CD4-positive, alpha-beta T cell (primary cell): ENCODE data around the gene NRXN2. TPM values are rescaled to one million over a fixed set of nuclear protein-coding genes. Genes with fewer than 3 reads are reported as not detected.

Experiments
- ATAC-seq: fragments of 200-7000 bp; cut with Tn5 transposase; one replicate; pipeline ENCODE4 v1.10.0; 2022; ENCODE audit warnings: mild to moderate bottlenecking; ENCODE audit not compliant: poor library complexity
- CTCF ChIA-PET: fragments of 350-600 bp; sonication (Branson Sonifier 250); formaldehyde crosslinking; loops from one replicate; lab custom pipeline; 2021; ENCODE audit warnings: antibody characterized with exemption, inconsistent platforms; lab: Charles Lee
- POLR2A ChIA-PET: fragments of 350-600 bp; sonication (Branson Sonifier 250); formaldehyde crosslinking; loops from one replicate; lab custom pipeline; 2021; ENCODE audit warnings: antibody characterized with exemption, inconsistent platforms; lab: Charles Lee
- DNase-seq, 14 experiments: peaks; one replicate each; pipeline ENCODE4 v3.0.0-alpha.2; 2013 to 2020; ENCODE audit warnings: mixed read lengths in 2 of 14
- H3K27ac ChIP-seq, 2 donors: one replicate each; pipeline versions ENCODE4 v1.5.1 to v1.7.0; 2013; ENCODE audit warnings: low read length in 2 of 2, low read depth in 1 of 2, mild to moderate bottlenecking in 1 of 2
- H3K27me3 ChIP-seq, 2 experiments: 1 replicate in 1 of 2; 2 replicates in 1 of 2; pipeline versions ENCODE4 v1.6.1 to v1.7.0; 2013; ENCODE audit warnings: low read length in 2 of 2, control low read depth in 1 of 2, mild to moderate bottlenecking in 1 of 2, moderate library complexity in 1 of 2; ENCODE audit not compliant: insufficient read depth in 2 of 2, control insufficient read depth in 1 of 2
- H3K36me3 ChIP-seq: one replicate; pipeline ENCODE4 v1.6.1; 2013; ENCODE audit warnings: low read length, control low read depth; ENCODE audit not compliant: insufficient read depth
- H3K4me1 ChIP-seq: one replicate; pipeline ENCODE4 v1.6.1; 2013; ENCODE audit warnings: low read length, control low read depth; ENCODE audit not compliant: insufficient read depth
- H3K4me3 ChIP-seq: one replicate; pipeline ENCODE4 v1.5.1; 2013; ENCODE audit warnings: mild to moderate bottlenecking, low read length, moderate library complexity
- H3K9me3 ChIP-seq, 2 experiments: 1 replicate in 1 of 2; 2 replicates in 1 of 2; pipeline versions ENCODE4 v1.6.1 to v1.7.0; 2013; ENCODE audit warnings: low read length in 2 of 2, mild to moderate bottlenecking in 2 of 2, control low read depth in 1 of 2, moderate library complexity in 1 of 2; ENCODE audit not compliant: control insufficient read depth in 1 of 2, insufficient read depth in 1 of 2
- H3K27ac Mint-ChIP-seq: one replicate; pipeline ENCODE4 v1.8.0; 2020; ENCODE audit warnings: mixed read lengths
- H3K27me3 Mint-ChIP-seq: one replicate; pipeline ENCODE4 v1.8.0; 2021; ENCODE audit warnings: mixed read lengths
- H3K36me3 Mint-ChIP-seq: one replicate; pipeline ENCODE4 v1.8.0; 2021; ENCODE audit warnings: low read depth, mixed read lengths
- H3K4me1 Mint-ChIP-seq: one replicate; pipeline ENCODE4 v1.8.0; 2021; ENCODE audit warnings: low read depth, mixed read lengths
- H3K4me3 Mint-ChIP-seq: one replicate; pipeline ENCODE4 v1.8.0; 2020; ENCODE audit warnings: mild to moderate bottlenecking, mixed read lengths
- H3K9me3 Mint-ChIP-seq: one replicate; pipeline ENCODE4 v1.8.0; 2020; ENCODE audit warnings: mixed read lengths
- intact Hi-C, 2 experiments: fragments of 100-400 bp; cut with DNase I in 1 of 2; cut with micrococcal nuclease in 1 of 2; formaldehyde crosslinking; loops; one replicate each; pipeline versions ENCODE4 v1.15.1 to v1.9.0; 2023 to 2025; cut with DNase I, micrococcal nuclease
- total RNA-seq, 174 experiments: library from RNA in 2 of 174; stranded (reverse) in 2 of 174; gene quantifications; one replicate each; pipeline ENCODE4 v1.2.3 and lab custom pipeline; 2021 to 2026
- TF ChIP-seq, protein P1 (sequence below): fragments of 200-600 bp; IDR thresholded peaks from one replicate; pipeline ENCODE4 v1.8.0; 2022; ENCODE audit warnings: antibody characterized with exemption, mild to moderate bottlenecking

NRXN2 gene
- total RNA-seq, 2 experiments from 2014 or later = 0.05 to 0.31 TPM

GRCh38 chr11:64600281-64600992, 122.6 kb downstream of the NRXN2 start:
- POLR2A ChIA-PET = no interaction called here
- Histone ChIP-seq H3K27me3 (no peaks in the 10 kb centered on the region), H3K36me3 (no peaks in the 10 kb centered on the region), H3K9me3 (peaks cover 0 to 8% of the 10 kb centered on the region in 2 experiments), H3K27ac (no peak overlapping the region), H3K4me1 (no peaks in the 10 kb centered on the region), H3K4me3 (no peak overlapping the region)
- no peaks in the 10 kb centered on the region for H3K27me3 Mint-ChIP-seq
- no peaks in the 10 kb centered on the region for H3K9me3 Mint-ChIP-seq
- H3K27ac Mint-ChIP-seq = no peak overlapping the region
- no peak overlapping the region for H3K4me3 Mint-ChIP-seq
- TF ChIP-seq, protein P1, sequence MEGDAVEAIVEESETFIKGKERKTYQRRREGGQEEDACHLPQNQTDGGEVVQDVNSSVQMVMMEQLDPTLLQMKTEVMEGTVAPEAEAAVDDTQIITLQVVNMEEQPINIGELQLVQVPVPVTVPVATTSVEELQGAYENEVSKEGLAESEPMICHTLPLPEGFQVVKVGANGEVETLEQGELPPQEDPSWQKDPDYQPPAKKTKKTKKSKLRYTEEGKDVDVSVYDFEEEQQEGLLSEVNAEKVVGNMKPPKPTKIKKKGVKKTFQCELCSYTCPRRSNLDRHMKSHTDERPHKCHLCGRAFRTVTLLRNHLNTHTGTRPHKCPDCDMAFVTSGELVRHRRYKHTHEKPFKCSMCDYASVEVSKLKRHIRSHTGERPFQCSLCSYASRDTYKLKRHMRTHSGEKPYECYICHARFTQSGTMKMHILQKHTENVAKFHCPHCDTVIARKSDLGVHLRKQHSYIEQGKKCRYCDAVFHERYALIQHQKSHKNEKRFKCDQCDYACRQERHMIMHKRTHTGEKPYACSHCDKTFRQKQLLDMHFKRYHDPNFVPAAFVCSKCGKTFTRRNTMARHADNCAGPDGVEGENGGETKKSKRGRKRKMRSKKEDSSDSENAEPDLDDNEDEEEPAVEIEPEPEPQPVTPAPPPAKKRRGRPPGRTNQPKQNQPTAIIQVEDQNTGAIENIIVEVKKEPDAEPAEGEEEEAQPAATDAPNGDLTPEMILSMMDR = no peak
- ATAC-seq (no peak), DNase-seq (no peak)
- no peaks in the 10 kb centered on the region for H3K36me3 Mint-ChIP-seq
- CTCF ChIA-PET = no interaction called here
- intact Hi-C loops = no loop called here
- no peaks in the 10 kb centered on the region for H3K4me1 Mint-ChIP-seq

DNA sequence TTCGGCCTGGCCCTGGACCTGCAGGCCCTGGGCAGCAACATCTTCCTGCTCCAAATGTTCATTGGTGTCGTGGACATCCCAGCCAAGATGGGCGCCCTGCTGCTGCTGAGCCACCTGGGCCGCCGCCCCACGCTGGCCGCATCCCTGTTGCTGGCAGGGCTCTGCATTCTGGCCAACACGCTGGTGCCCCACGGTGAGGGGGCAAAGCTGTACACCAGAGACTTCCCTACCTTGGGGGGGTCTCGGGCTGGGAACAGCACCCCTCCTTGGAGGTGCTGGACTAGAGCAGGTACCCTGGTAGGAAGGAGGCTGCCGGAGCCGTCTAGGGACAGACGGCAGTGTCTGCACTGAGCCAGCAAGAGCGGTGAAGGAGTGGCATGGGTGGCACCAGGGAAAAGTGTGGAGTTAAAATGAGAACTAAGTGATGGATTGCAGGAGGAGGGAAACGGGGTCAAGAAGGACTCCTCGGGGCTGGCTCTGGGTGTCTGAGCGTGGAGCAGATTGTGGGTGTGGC, 123.2 kb downstream of the NRXN2 start:
- intact Hi-C loops = no loop called here
- Histone ChIP-seq H3K4me3 (no peak overlapping the region), H3K27ac (no peak overlapping the region), H3K4me1 (no peaks in the 10 kb centered on the region), H3K27me3 (no peaks in the 10 kb centered on the region), H3K9me3 (peaks cover 0 to 11% of the 10 kb centered on the region in 2 experiments), H3K36me3 (no peaks in the 10 kb centered on the region)
- H3K27ac Mint-ChIP-seq = no peak overlapping the region
- ATAC-seq (no peak), DNase-seq (no peak)
- H3K4me3 Mint-ChIP-seq = no peak overlapping the region
- CTCF ChIA-PET = no interaction called here
- POLR2A ChIA-PET = no interaction called here
- no peaks in the 10 kb centered on the region for H3K9me3 Mint-ChIP-seq
- H3K27me3 Mint-ChIP-seq = no peaks in the 10 kb centered on the region
- TF ChIP-seq, protein P1 = no peak
- no peaks in the 10 kb centered on the region for H3K4me1 Mint-ChIP-seq
- H3K36me3 Mint-ChIP-seq = no peaks in the 10 kb centered on the region

DNA sequence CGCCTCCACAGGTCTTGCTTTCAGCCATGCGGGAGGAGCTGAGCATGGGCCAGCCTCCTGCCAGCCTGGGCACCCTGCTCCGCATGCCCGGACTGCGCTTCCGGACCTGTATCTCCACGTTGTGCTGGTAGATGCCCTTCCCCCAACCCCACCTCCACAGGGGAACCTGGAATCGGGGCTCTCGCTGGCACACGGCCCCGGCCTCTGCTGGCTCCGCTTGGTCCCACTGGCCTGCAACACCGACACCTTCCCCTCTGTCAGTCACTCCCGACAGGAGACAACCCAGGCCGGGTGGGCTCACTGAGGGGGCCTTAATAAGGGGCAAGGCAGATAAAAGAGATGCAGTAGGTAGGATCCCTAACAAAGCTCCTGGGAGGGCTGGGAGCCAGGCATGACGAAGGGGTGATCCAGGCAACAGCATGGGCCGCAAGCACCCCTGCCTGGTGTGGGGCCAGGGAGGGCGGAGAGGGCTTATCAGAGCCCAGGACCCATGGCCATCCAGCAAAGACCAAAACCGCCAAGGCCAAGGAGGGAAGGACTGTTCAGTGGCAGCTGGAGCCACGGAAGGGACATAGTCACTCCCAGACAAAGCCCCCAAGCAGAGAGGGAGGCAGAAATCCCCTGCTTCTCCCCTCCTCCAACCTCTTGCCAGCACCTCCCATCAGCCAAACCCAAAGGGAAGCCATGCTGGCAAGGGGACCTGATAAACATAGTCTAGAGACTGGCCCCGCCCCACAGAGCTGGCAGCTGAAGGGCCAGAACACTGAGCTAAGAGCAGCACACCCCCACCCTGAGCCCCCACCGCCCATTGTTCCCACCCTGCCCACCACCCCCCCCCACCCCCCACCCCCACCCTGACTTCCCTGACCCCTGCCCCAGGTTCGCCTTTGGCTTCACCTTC, 124.0 kb downstream of the NRXN2 start:
- Mint-ChIP-seq H3K4me3 (no peak overlapping the region), H3K36me3 (no peaks in the 10 kb centered on the region), H3K27me3 (no peaks in the 10 kb centered on the region), H3K27ac (no peak overlapping the region), H3K4me1 (no peaks in the 10 kb centered on the region), H3K9me3 (no peaks in the 10 kb centered on the region)
- intact Hi-C loops = no loop called here
- H3K27ac ChIP-seq = no peak overlapping the region
- H3K4me3 ChIP-seq = no peak overlapping the region
- no peaks in the 10 kb centered on the region for H3K4me1 ChIP-seq
- POLR2A ChIA-PET = no interaction called here
- no peaks in the 10 kb centered on the region for H3K36me3 ChIP-seq
- no peak for DNase-seq
- TF ChIP-seq, protein P1 = no peak
- no peak for ATAC-seq
- H3K27me3 ChIP-seq = no peaks in the 10 kb centered on the region
- CTCF ChIA-PET = no interaction called here
- peaks cover 0 to 16% of the 10 kb centered on the region in 2 experiments for H3K9me3 ChIP-seq
